PC-9 (cell line): ENCODE measurements around the gene SNX1. TPM values are rescaled to one million over a fixed set of nuclear protein-coding genes. Genes with fewer than 3 reads are reported as not detected.
"Not testable (repeated sequence)": the region's sequence is repeated elsewhere in the genome, so short reads cannot be mapped to it uniquely, and the experiment has no call there.

Source experiments
- BruUV-seq: library from RNA; stranded (reverse); fragments of 400-500 nt; replicated peaks from 2 replicates; lab custom pipeline; 2021; lab: Mats Ljungman, UMichigan
- CTCF ChIA-PET: fragments of 300-600 bp; sonication (Branson Sonifier 250); formaldehyde crosslinking; loops from one replicate; lab custom pipeline; 2022; ENCODE audit warnings: antibody characterized with exemption; lab: Charles Lee
- POLR2A ChIA-PET: fragments of 300-600 bp; sonication (Branson Sonifier 250); formaldehyde crosslinking; loops from one replicate; lab custom pipeline; 2022; ENCODE audit warnings: antibody characterized with exemption; ENCODE audit not compliant: unreplicated experiment; lab: Charles Lee
- DNase-seq, 2 experiments: peaks; one replicate each; pipeline versions ENCODE4 v3.0.0 to v3.0.0-alpha.2; 2015 to 2022; ENCODE audit warnings: mixed read lengths in 1 of 2
- H2AFZ ChIP-seq: fragments of 200-600 bp; sonication (generic); 2 replicates; pipeline ENCODE4 v1.8.1; 2017; ENCODE audit warnings: antibody characterized with exemption
- H3F3A ChIP-seq: fragments of 200-600 bp; sonication (generic); 2 replicates; pipeline ENCODE4 v1.8.1; 2017; ENCODE audit warnings: antibody characterized with exemption, mild to moderate bottlenecking, low read depth; ENCODE audit not compliant: insufficient read depth
- H3K27ac ChIP-seq: fragments of 200-600 bp; sonication (generic); 2 replicates; pipeline ENCODE4 v1.6.1; 2016; ENCODE audit warnings: mixed run types
- H3K27me3 ChIP-seq: fragments of 200-600 bp; sonication (generic); 2 replicates; pipeline ENCODE4 v1.6.1; 2016; ENCODE audit warnings: low read depth, mixed run types; ENCODE audit not compliant: insufficient read depth
- H3K36me3 ChIP-seq: fragments of 200-600 bp; sonication (generic); 2 replicates; pipeline ENCODE4 v1.6.1; 2016; ENCODE audit warnings: low read depth, mixed run types
- H3K4me1 ChIP-seq: fragments of 200-600 bp; sonication (generic); replicated peaks from 2 replicates; pipeline ENCODE4 v1.6.1; 2016; ENCODE audit warnings: mixed run types; ENCODE audit not compliant: insufficient read depth
- H3K4me2 ChIP-seq: fragments of 200-600 bp; sonication (generic); 2 replicates; pipeline ENCODE4 v1.6.1; 2017; ENCODE audit warnings: mixed run types
- H3K4me3 ChIP-seq: fragments of 200-600 bp; sonication (generic); 2 replicates; pipeline ENCODE4 v1.6.1; 2016; ENCODE audit warnings: mixed run types
- H3K79me2 ChIP-seq: fragments of 200-600 bp; sonication (generic); 2 replicates; pipeline ENCODE4 v1.6.1; 2017; ENCODE audit warnings: low read depth, mixed run types
- H3K9me2 ChIP-seq: fragments of 200-600 bp; sonication (generic); 2 replicates; pipeline ENCODE4 v1.8.1; 2017; ENCODE audit warnings: mild to moderate bottlenecking; ENCODE audit not compliant: insufficient read depth
- H3K9me3 ChIP-seq: fragments of 200-600 bp; sonication (generic); 2 replicates; pipeline ENCODE4 v1.8.1; 2016; ENCODE audit warnings: low read depth; ENCODE audit not compliant: insufficient read depth
- H4K20me1 ChIP-seq: fragments of 200-600 bp; sonication (generic); 2 replicates; pipeline ENCODE4 v1.8.1; 2017; ENCODE audit not compliant: insufficient read depth
- CTCF ChIP-seq: fragments of 200-600 bp; sonication (generic); conservative IDR thresholded peaks from 2 replicates; pipeline ENCODE4 v1.6.1; 2017; ENCODE audit warnings: mixed run types, antibody characterized with exemption, mild to moderate bottlenecking, moderate library complexity
- EZH2 ChIP-seq: fragments of 200-600 bp; sonication (generic); IDR thresholded peaks from 2 replicates; pipeline ENCODE4 v1.8.0; 2017; ENCODE audit warnings: antibody characterized with exemption, low read depth
- intact Hi-C: fragments of 100-400 bp; cut with micrococcal nuclease; formaldehyde crosslinking; loops from one replicate; pipeline ENCODE4 v1.10.0; 2022; ENCODE audit not compliant: unreplicated experiment
- total RNA-seq: library from RNA; stranded (reverse); gene quantifications from 2 replicates; pipeline ENCODE4 v1.2.3, GENCODE V29; 2021

SNX1 gene
- total RNA-seq, 1 experiment from 2014 or later: 114 TPM

DNA sequence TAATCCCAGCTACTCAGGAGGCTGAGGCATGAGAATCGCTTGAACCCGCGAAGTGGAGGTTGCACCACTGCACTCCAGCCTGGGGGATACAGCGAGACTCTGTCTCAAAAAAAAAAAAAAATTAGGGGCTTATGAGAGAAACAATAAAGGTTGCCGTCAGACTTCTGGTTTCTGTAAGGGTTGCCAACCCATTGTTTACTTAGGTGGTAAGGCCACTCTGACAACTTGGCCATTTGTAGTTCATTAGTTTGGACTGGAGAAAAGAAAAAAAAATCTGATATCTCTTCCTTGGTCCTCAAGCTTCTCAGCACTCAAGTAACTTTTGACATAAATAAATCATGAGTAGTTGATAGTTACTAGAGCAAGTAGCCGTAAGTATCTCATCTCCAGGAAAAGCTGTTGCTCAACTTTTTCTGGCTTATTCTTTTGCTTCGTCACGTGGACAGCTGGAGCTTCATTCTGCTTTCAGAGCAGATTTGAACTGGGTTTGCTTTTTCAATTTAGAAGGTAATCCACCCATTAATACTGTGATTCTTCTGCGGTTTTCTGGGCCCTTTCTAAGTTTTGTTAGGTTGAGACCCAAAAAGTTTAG lies 9.4 kb downstream of the SNX1 start:
- no TSS peak for BruUV-seq
- H4K20me1 ChIP-seq: peaks cover 16% of the 10 kb centered on the region
- no peak overlapping the region for H3K27ac ChIP-seq
- no peaks in the 10 kb centered on the region for H3K9me3 ChIP-seq
- H3F3A ChIP-seq: peaks cover 6% of the 10 kb centered on the region; the same call in 1 of the 2 replicates
- POLR2A ChIA-PET: interaction anchor here (0.7 kb wide), 1 partner anchor 54 kb away, joined by 3 read pairs; no protein-coding TSS in a partner anchor
- no peak for DNase-seq
- no peak overlapping the region for H2AFZ ChIP-seq
- no peak overlapping the region for H3K4me3 ChIP-seq
- no peaks in the 10 kb centered on the region for H3K9me2 ChIP-seq
- intact Hi-C loops: no loop called here
- H3K36me3 ChIP-seq: no peaks in the 10 kb centered on the region
- H3K4me1 ChIP-seq: no peaks in the 10 kb centered on the region
- no peak for TF ChIP-seq EZH2
- no peak for TF ChIP-seq CTCF
- no peak overlapping the region for H3K4me2 ChIP-seq
- no peaks in the 10 kb centered on the region for H3K27me3 ChIP-seq
- CTCF ChIA-PET: no interaction called here
- H3K79me2 ChIP-seq: peaks cover 60% of the 10 kb centered on the region

DNA sequence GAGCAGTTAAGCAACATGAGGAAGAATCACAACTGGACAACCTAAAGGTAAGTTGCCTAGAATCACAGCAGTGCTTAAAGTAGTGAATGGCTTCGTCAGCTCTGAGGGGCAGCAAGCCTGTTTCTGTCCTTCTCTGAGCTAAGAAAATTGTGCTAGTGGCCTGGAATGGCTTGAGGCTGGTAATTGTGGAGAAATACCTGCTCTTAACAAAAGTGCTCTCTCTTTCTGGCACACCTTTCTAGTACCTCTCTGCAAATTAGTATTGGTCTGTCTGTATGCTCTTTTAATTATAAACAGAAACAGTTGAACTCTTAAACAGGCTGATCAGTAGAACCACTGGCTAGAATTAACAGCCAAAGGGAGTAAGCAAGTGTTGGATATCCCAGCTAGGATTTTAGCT lies 11.6 kb downstream of the SNX1 start:
- Histone ChIP-seq H3K36me3 (0 out of 2 replicates have a peak, but pooled peaks cover 5% of the 10 kb centered on the region), H3K9me2 (no peaks in the 10 kb centered on the region), H3K27me3 (no peaks in the 10 kb centered on the region), H2AFZ (no peak overlapping the region), H3K9me3 (no peaks in the 10 kb centered on the region), H3K4me1 (no peaks in the 10 kb centered on the region), H4K20me1 (peaks cover 8% of the 10 kb centered on the region), H3K4me3 (no peak overlapping the region), H3K27ac (no peak overlapping the region), H3K4me2 (no peak overlapping the region), H3F3A (no peaks in the 10 kb centered on the region), H3K79me2 (peaks cover 43% of the 10 kb centered on the region)
- intact Hi-C loops: no loop called here
- DNase-seq: no peak
- no peak for TF ChIP-seq CTCF
- no peak for TF ChIP-seq EZH2
- no TSS peak for BruUV-seq
- ChIA-PET POLR2A (interaction anchor here (0.6 kb wide), 1 partner anchor 37 kb away, joined by 8 read pairs; no protein-coding TSS in a partner anchor), CTCF (no interaction called here)

DNA sequence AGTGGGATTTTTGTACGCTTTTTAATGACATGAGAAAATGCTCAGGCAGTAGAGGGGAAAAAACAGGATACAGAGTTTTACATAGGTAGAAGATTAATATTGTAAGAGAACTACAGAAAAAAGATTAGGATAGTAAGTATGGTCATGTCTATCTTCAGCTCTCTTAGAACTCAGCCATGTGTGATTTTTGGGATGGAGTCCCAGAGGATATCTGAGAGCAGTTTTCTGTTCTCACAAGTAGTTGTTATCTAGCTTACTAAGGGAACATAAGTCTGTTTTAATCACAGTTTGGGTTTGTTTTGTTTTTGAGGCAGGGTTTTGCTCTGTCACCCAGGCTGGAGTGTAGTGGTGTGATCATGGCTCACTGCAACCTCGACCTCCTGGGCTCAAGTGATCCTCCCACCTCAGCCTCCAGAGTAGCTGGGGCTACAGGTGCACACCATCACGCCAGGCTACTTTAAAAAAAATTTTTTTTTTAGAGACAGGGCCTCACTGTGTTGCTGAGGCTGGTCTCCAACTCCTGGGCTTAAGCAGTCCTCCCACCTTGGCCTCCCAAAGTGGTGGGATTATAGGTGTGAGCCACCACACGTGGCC lies 14.4 kb downstream of the SNX1 start:
- DNase-seq, H3K27ac ChIP-seq, H3K9me2 ChIP-seq, POLR2A ChIA-PET, H3K4me3 ChIP-seq, H3F3A ChIP-seq, H3K27me3 ChIP-seq, H3K4me2 ChIP-seq, intact Hi-C loops, H3K9me3 ChIP-seq, H2AFZ ChIP-seq, H3K36me3 ChIP-seq, CTCF ChIA-PET, H3K4me1 ChIP-seq, H4K20me1 ChIP-seq, BruUV-seq: not testable (repeated sequence)
- peaks cover 20% of the 10 kb centered on the region; the same call in 1 of the 2 replicates for H3K79me2 ChIP-seq
